Hair follicle dermal papilla cell (primary cell): ENCODE measurements around the gene CTSH. TPM values are rescaled to one million over a fixed set of nuclear protein-coding genes. Genes with fewer than 3 reads are reported as not detected.

Experiments used
- small RNA-seq: library from RNA; depleted of rRNA; stranded (forward); fragments of <200 nt; gene quantifications from one replicate; pipeline ENCODE3, GENCODE V24; 2012
- total RNA-seq: library from RNA; depleted of rRNA; stranded (reverse); fragments of >200 nt; gene quantifications from 2 replicates; pipeline ENCODE4 v1.2.3, GENCODE V29; 2012

The CTSH gene
- total RNA-seq: 1.9 and 3.6 TPM in 2 replicates

GRCh38 chr15:78944669-78945407 lies at the start of gene CTSH:
Gene CTSH (minus strand): TSS chr15:78945046. CDS start chr15:78944981, 65 bp downstream.

GRCh38 chr15:78872155-78872971 lies 72.5 kb downstream of the CTSH start, which contains the start of gene MORF4L1:
Gene MORF4L1 (plus strand): TSS chr15:78872890. CDS start chr15:78873018, 128 bp downstream.

Small RNA genes lying within 50 kb of the gene (small RNA-seq; reads per million reads assigned to genes)
- not detected for gene RNU6-415P

Other genes with a start within 250 kb of the CTSH start
- 11.7 and 13.6 TPM in 2 replicates for gene ADAMTS7, start 133.6 kb downstream of the CTSH start, total RNA-seq
- 341 and 367 TPM in 2 replicates for gene MORF4L1, start 72.2 kb downstream of the CTSH start, total RNA-seq
- gene RASGRF1, start 145.7 kb upstream of the CTSH start, total RNA-seq: not detected in 2 replicates